ENCODE data around the gene TRIM26. TPM values are rescaled to one million over a fixed set of nuclear protein-coding genes. Genes with fewer than 3 reads are reported as not detected.

The TRIM26 gene
- total and polyA plus RNA-seq, 2 of the 13 experiments (the other 11 are each of a cell fraction or from before 2014, with no cell fraction given): 27.1 to 38.7 TPM

- CTCF ChIA-PET (ENCODE audit: low intra/inter-chr PET ratio, low total read pairs): no interaction called here
- no peak overlapping the region for H3K9ac ChIP-seq (ENCODE audit: insufficient read depth, low read depth, low read length)
- peak overlapping the region; percentile 33 for H3K27ac ChIP-seq (ENCODE audit: extremely low read length, insufficient read depth, low read length)
- TF ChIP-seq MXD1 (CRISPR knock-in tag; IDR thresholded peaks at IDR 0.05): no peak
- TF ChIP-seq ZNF263 (CRISPR knock-in tag; IDR thresholded peaks at IDR 0.05): 0 out of 2 replicates have a peak, but pooled peaks have one; percentile 18
- no peak for TF ChIP-seq U2AF2 (IDR thresholded peaks at IDR 0.05; ENCODE audit: low read depth, low read length)
- TF ChIP-seq NKX3-1 (CRISPR knock-in tag; IDR thresholded peaks at IDR 0.05): no peak
- no peak for TF ChIP-seq ATF3 (CRISPR knock-in tag; IDR thresholded peaks at IDR 0.05)
- peak; percentile 30; the same call in 1 of the 2 replicates for TF ChIP-seq HNF4A (CRISPR knock-in tag; IDR thresholded peaks at IDR 0.05)
- TF ChIP-seq ZNF839 (CRISPR knock-in tag; IDR thresholded peaks at IDR 0.05; ENCODE audit: borderline replicate concordance): no peak
- TF ChIP-seq ZNF205 (CRISPR knock-in tag; IDR thresholded peaks at IDR 0.05): no peak
- TF ChIP-seq ZFP36L1 (CRISPR knock-in tag; IDR thresholded peaks at IDR 0.05): no peak
- TF ChIP-seq PCBP2 (optimal IDR thresholded peaks at IDR 0.05; ENCODE audit: low read depth, low read length, poor library complexity, severe bottlenecking): no peak
- no peak for TF ChIP-seq ZSCAN21 (CRISPR knock-in tag; IDR thresholded peaks at IDR 0.05; ENCODE audit: borderline replicate concordance)
- TF ChIP-seq MEF2D (CRISPR knock-in tag; IDR thresholded peaks at IDR 0.05): peak; percentile 19; the same call in 1 of the 2 replicates
- TF ChIP-seq ZNF414 (CRISPR knock-in tag; IDR thresholded peaks at IDR 0.05): no peak
- TF ChIP-seq ZNF335 (CRISPR knock-in tag; IDR thresholded peaks at IDR 0.05): no peak
- TF ChIP-seq ZNF652 (CRISPR knock-in tag; IDR thresholded peaks at IDR 0.05; ENCODE audit: borderline replicate concordance, low read depth): peak; percentile 75; the same call in 1 of the 2 replicates
- TF ChIP-seq ZNF136 (CRISPR knock-in tag; IDR thresholded peaks at IDR 0.05; ENCODE audit: low read depth): 0 out of 2 replicates have a peak, but pooled peaks have one; percentile 36
- TF ChIP-seq ADNP (CRISPR knock-in tag; IDR thresholded peaks at IDR 0.05): peak; percentile 91
- TF ChIP-seq MIER3 (CRISPR knock-in tag; IDR thresholded peaks at IDR 0.05; ENCODE audit: borderline replicate concordance): no peak
- no peak for TF ChIP-seq GTF3A (CRISPR knock-in tag; conservative IDR thresholded peaks at IDR 0.05)
- no peak for TF ChIP-seq BCL6 (CRISPR knock-in tag; IDR thresholded peaks at IDR 0.05)
- TF ChIP-seq SALL2 (CRISPR knock-in tag; IDR thresholded peaks at IDR 0.05): no peak
- TF ChIP-seq ZNF512B (CRISPR knock-in tag; IDR thresholded peaks at IDR 0.05; ENCODE audit: borderline replicate concordance): no peak
Measured at GRCh38 chr6:30200551-30201281, 12.5 kb downstream of the TRIM26 start.

More at GRCh38 chr6:30200551-30201281, 12.5 kb downstream of the TRIM26 start:
- no TSS peak for BruUV-seq (replicated peaks)
- ATAC-seq (peak; percentile 63), DNase-seq (ENCODE audit: low spot score) (no peak), FAIRE-seq (no peak)
- WGBS (ENCODE audit: low lambda C conversion rate): 79% methylated on average over 5 of the region's 6 CpGs
- POLR2A ChIA-PET: no interaction called here
- peaks cover 32 to 59% of the 10 kb centered on the region in 2 experiments for H3K36me3 ChIP-seq (replicated peaks in 1 of 2; ENCODE audit: control insufficient read depth in 1 of 2, insufficient read depth in 2 of 2, low read length in 2 of 2)
- intact Hi-C loops (cut with micrococcal nuclease; ENCODE audit: unreplicated experiment) (no loop called here), in situ Hi-C loops (cut with HindIII; ENCODE audit: extremely low pct_ligation_motif_present, low pct_unique_long_range_greater_than_20kb) (no loop called here)
- H4K20me1 ChIP-seq (ENCODE audit: insufficient read depth, low read length): no peaks in the 10 kb centered on the region
- peaks cover 43% of the 10 kb centered on the region for H3K4me1 ChIP-seq (ENCODE audit: insufficient read depth, low read length)
- H3K4me3 ChIP-seq (replicated peaks in 1 of 3; ENCODE audit: insufficient read depth in 1 of 3, low read depth in 2 of 3, low read length in 3 of 3): no peak overlapping the region
- H3K4me2 ChIP-seq (ENCODE audit: low read depth, low read length): no peak overlapping the region
- H3K27me3 ChIP-seq (ENCODE audit: control insufficient read depth in 1 of 2, insufficient read depth in 2 of 2, low read length in 2 of 2): no peaks in the 10 kb centered on the region
- no peak overlapping the region for H2AFZ ChIP-seq (ENCODE audit: low read length)
- H3K9me3 ChIP-seq (ENCODE audit: low read length): no peaks in the 10 kb centered on the region
- peaks cover 43% of the 10 kb centered on the region for H3K79me2 ChIP-seq (ENCODE audit: insufficient read depth, low read length)
